Central memory CD4-positive, alpha-beta T cell (primary cell): ENCODE results near the gene CMTM5.
"Not testable (repeated sequence)": the region's sequence is repeated elsewhere in the genome, so short reads cannot be mapped to it uniquely, and the experiment has no call there.

Experiments used
- DNase-seq: peaks from one replicate; pipeline ENCODE4 v3.0.0; 2022

The CMTM5 gene

DNA sequence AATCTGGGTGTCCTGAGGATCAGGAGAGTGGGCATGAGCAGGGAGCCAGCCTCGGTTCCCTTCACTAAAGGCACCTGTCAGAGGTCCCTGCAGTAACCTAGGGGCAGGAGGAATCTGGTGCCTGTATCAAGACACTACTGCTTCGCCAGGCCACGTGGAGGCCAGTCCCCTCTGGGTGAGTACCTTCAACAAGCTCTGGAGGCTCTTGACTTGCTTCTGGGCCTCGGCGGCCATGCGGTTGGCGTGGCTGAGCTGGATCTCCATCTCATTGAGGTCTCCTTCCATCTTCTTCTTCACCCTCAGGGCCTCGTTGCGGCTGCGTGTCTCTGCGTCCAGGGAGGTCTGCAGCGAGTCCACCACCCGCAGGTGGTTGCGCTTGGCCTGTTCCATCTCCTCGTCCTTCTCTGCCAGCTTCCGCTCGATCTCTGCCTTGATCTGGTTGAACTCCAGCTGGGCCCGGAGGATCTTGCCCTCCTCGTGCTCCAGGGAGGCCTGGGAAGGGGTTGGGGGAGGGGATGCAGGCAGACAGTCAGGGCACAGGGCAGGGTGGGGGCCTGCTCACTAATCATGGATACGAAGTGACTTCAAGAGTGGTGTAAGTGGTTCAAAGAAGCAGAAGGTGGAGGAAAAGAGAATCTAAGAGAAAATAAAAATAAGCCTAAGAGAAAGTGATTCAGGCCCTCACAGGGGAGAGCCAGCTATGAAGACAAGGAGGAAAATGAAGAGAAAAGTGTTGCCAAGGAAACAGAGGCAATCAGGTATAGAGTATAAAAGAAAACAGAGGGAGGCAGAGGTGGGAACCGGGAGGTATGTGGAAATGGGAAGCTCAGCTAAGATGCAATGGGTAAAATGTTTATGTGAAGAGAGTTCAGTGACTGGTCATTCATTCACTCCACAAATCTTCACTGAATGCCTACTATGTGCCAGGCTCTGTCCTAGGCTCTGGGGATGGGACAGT is 39.3 kb downstream of the CMTM5 start:
- DNase-seq: no peak

DNA sequence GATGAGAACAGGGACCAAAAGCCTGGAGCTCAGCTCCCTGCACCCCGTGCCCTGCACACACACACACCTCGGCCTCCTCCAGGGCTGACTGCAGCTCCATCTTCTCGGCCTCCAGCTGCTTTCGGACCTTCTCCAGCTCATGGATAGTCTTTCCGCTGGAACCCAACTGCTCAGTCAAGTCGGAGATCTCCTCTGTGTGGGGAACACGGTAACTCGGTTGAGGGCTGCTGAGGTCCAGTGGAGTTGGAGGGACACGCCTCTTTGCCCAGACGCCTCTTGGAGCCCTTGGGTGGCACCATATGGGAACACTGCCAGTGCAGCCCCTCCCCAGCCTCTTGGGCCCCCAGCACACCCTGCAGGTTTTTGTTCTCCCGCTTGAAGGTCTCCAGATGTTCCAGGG is 40.0 kb downstream of the CMTM5 start:
- DNase-seq: no peak

DNA sequence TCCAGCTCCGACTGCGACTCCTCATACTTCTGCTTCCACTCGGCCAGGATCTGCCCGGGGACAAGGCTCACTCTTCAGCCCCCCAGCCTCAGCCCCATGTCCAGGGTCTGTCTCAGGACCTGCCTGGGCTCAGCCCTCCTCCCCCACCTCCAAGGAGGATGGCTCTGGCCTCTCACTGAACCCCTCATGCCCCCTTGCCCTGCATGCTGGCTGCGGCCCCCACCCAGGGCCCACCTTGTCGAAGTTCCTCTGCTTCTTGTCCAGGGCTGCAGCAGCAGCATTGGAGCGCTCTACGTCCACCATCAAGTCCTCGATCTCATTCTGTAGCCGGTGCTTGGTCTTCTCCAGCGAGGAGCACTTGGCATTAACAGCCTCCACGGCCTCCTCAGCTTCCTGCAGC is 40.4 kb downstream of the CMTM5 start:
- not testable (repeated sequence) for DNase-seq

DNA sequence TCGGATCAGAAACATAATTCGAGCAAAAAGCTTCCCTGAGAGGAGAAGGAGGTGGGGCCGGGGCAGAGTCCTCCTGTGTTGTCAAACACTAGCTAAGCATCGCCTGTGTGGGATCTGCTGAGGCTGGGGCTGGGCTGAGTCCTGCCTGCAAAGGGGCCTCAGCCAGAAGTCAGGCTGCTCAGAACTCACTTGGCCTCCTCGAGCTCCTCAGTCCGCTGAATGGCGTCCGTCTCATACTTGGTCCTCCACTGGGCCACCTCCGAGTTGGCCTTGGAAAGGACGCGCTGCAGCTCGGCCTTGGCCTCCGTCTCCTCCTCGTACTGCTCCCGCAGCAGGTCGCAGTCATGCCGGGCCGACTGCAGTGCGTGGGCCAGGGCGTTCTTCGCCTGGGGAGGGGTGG is 41.2 kb downstream of the CMTM5 start:
- no peak for DNase-seq

DNA sequence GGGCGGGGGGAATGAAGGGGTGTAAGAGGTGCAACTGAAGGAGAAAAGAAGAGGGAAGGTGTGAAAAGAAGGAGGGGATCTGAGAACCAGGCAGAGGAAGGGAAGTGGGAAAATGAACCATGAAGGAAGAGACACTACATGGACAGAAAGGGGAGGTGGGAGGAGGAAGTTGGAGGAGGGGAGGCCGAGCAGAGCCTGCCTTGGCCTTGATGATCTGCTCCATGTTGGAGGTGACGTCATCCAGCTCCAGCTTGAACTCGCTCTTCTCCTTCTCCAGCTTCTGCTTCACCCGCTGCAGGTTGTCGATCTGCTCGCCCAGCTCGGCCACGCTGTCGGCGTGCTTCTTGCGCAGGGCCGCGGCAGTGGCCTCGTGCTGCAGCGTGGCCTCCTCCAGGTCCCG is 42.8 kb downstream of the CMTM5 start:
- DNase-seq: not testable (repeated sequence)

DNA sequence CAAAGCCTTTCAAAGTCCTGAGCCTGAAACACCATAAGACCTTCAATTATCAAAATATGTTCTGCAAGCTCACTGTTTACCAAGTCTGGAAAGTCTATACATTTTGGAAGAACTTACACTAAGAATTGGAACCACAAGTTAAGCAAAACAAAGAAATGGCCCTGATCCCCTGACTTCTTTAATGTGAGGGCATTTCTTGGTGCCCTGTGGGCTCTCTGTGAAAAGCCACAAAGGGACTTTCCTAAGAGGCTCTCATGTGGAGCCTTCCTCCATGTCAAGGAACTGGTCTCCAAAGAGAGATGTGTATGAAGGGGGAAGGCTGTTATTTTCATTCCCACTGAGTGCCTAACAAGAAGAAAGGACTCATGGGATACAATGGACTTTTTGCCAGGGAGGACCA is 44.7 kb downstream of the CMTM5 start:
- no peak for DNase-seq

DNA sequence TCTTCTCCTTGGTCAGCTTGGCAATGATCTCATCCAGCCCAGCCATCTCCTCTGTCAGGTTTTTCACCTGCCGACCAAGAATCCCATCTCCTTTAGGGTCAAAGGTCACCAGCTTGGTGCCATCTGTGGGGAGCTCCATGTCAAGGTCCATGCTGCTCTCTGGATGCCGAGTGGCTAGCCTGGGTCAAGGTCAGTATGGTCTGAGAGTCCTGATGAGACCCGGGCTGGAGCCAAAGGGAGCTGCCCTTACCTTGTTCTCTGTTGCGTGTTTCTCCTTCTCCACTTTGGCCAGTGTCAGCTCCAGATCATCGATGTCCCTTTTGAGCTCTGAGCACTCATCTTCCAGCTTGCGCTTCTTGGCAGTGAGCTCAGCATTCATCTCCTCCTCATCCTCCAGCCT is 46.8 kb downstream of the CMTM5 start:
- DNase-seq: no peak

DNA sequence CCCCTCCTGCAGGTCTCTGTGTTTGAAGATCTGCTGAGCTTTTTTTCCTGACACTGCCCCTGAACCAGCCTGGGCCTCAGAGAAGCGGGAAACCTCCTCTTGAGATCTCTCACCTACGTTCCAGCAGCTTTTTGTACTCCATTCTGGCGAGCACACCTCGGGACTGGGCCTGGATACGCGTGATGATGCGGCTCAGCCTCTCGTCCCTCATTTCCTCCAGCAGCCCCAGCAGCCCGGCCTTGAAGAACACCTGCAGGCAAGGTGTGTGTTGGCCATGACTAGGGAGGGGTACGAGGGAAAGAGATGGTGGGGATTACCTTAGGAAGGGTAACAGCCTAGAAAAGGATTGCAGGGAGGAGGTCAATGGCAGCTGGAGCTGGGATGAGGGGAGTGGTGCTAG is 48.3 kb downstream of the CMTM5 start:
- DNase-seq: no peak

DNA sequence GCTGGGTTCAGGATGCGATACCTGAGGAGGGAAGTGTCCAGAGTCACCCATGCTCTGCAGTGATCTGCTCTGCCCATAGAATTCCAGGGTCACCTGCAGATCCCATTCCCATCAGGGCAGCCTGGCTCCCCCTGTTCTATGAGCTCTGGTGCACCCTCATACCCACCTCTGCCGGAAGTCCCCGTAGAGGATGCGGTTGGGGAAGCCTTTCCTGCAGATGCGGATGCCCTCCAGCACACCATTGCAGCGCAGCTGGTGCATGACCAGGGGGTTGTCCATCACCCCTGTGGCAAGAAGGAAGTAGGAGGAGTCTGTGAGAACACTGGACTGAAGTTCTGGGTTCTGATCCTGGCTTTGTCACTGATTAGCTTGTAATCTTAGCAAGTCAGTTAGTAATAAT is 49.0 kb downstream of the CMTM5 start:
- not testable (repeated sequence) for DNase-seq

DNA sequence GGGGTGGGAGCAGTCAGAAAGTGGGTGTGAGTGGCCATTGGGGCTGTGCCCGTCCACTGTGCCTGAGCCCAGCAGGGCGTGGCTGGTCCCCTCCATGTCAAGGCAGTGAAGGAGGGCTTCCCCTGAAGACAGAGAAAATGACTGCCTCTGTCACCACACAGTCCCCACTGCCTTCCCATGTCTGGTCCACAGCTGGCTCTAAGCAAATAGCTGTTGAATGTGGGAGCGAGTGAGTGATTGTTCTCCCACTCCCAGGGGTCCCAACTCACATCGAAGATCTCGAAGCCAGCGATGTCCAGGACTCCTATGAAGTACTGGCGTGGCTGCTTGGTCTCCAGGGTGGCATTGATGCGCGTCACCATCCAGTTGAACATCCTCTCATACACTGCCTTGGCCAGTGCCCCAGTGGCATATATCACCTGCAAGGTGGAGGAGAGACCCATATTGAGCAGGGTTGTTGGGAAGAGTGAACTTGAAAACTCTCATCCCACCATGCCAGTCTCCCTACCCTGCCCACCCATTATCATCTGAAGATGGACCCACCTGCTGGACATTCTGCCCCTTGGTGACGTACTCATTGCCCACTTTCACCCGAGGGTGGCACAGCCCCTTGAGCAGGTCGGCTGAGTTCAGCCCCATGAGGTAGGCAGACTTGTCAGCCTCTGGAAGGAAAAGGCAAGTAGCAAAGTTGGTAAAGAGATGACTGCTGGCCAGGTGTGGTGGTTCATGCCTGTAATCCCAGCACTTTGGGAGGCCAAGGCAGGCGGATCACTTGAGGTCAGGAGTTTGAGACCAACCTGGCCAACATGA is 52.0 kb downstream of the CMTM5 start:
- no peak for DNase-seq
